ENCODE results near the gene RALGAPA2.

The RALGAPA2 gene

GRCh38 chr20:20530428-20531151 lies 181.9 kb downstream of the RALGAPA2 start:
- DNase-seq: no peak

GRCh38 chr20:20529597-20529996 lies 182.8 kb downstream of the RALGAPA2 start:
- DNase-seq: no peak

- no peak for DNase-seq
Measured at GRCh38 chr20:20528861-20529260, 183.6 kb downstream of the RALGAPA2 start.

GRCh38 chr20:20527661-20528060 lies 184.8 kb downstream of the RALGAPA2 start:
- no peak for DNase-seq

GRCh38 chr20:20525756-20526155 lies 186.7 kb downstream of the RALGAPA2 start:
- no peak for DNase-seq

- DNase-seq: no peak
Measured at GRCh38 chr20:20525214-20525613, 187.2 kb downstream of the RALGAPA2 start.

GRCh38 chr20:20524756-20525155 lies 187.7 kb downstream of the RALGAPA2 start:
- DNase-seq: no peak

GRCh38 chr20:20521736-20522135 lies 190.7 kb downstream of the RALGAPA2 start:
- DNase-seq: no peak

- DNase-seq: no peak
Measured at GRCh38 chr20:20520776-20521175, 191.7 kb downstream of the RALGAPA2 start.

- DNase-seq: no peak
Measured at GRCh38 chr20:20519269-20519668, 193.2 kb downstream of the RALGAPA2 start.

GRCh38 chr20:20518263-20518662 lies 194.2 kb downstream of the RALGAPA2 start:
- DNase-seq: no peak

- no peak for DNase-seq
Measured at GRCh38 chr20:20517296-20517695, 195.1 kb downstream of the RALGAPA2 start.

GRCh38 chr20:20513720-20514119 lies 198.7 kb downstream of the RALGAPA2 start:
- no peak for DNase-seq

- no peak for DNase-seq
Measured at GRCh38 chr20:20505554-20505953, 206.9 kb downstream of the RALGAPA2 start.

GRCh38 chr20:20503777-20504530 lies 208.5 kb downstream of the RALGAPA2 start:
- no peak for DNase-seq

- no peak for DNase-seq
Measured at GRCh38 chr20:20501128-20501527, 211.3 kb downstream of the RALGAPA2 start.

GRCh38 chr20:20500312-20500711 lies 212.1 kb downstream of the RALGAPA2 start:
- DNase-seq: no peak

- no peak for DNase-seq
Measured at GRCh38 chr20:20499439-20499838, 213.0 kb downstream of the RALGAPA2 start.

- DNase-seq: no peak
Measured at GRCh38 chr20:20498076-20498861, 214.2 kb downstream of the RALGAPA2 start.

GRCh38 chr20:20497242-20497978 lies 215.0 kb downstream of the RALGAPA2 start:
- no peak for DNase-seq

- no peak for DNase-seq
Measured at GRCh38 chr20:20495729-20496503, 216.5 kb downstream of the RALGAPA2 start.

- DNase-seq: no peak
Measured at GRCh38 chr20:20493701-20494100, 218.7 kb downstream of the RALGAPA2 start.

Measured in stimulated activated naive CD4-positive, alpha-beta T cell (primary cell).